ENCODE data around the gene C1orf174.

C1orf174 gene

GRCh38 chr1:3869751-3870301 is 30.2 kb downstream of the C1orf174 start:
- DNase-seq (ENCODE audit: low spot score): no peak

GRCh38 chr1:3868464-3869006 is 31.5 kb downstream of the C1orf174 start:
- DNase-seq (ENCODE audit: low spot score): no peak

GRCh38 chr1:3865606-3866160 is 34.4 kb downstream of the C1orf174 start:
- DNase-seq (ENCODE audit: low spot score): no peak

- DNase-seq (ENCODE audit: low spot score): no peak
Observed at GRCh38 chr1:3864884-3865283, 35.2 kb downstream of the C1orf174 start.

- DNase-seq (ENCODE audit: low spot score): no peak
Observed at GRCh38 chr1:3863231-3863935, 36.7 kb downstream of the C1orf174 start.

GRCh38 chr1:3858231-3858981 is 41.7 kb downstream of the C1orf174 start:
- DNase-seq (ENCODE audit: low spot score): no peak

GRCh38 chr1:3857791-3858129 is 42.3 kb downstream of the C1orf174 start:
- DNase-seq (ENCODE audit: low spot score): no peak

- DNase-seq (ENCODE audit: low spot score): peak; percentile 94
Observed at GRCh38 chr1:3856923-3857790, 42.9 kb downstream of the C1orf174 start, which contains the start of the genes CEP104 and DFFB. TSS of gene CEP104 (minus strand) at chr1:3857211. CDS start at chr1:3852407, 4,804 bp downstream. TSS of gene DFFB (plus strand) at chr1:3857476. CDS start at chr1:3857604, 128 bp downstream.

- no peak for DNase-seq (ENCODE audit: low spot score)
Observed at GRCh38 chr1:3852711-3853485, 47.2 kb downstream of the C1orf174 start.

GRCh38 chr1:3852091-3852490 is 48.0 kb downstream of the C1orf174 start:
- DNase-seq (ENCODE audit: low spot score): no peak

- no peak for DNase-seq (ENCODE audit: low spot score)
Observed at GRCh38 chr1:3851292-3851691, 48.8 kb downstream of the C1orf174 start.

GRCh38 chr1:3850857-3851256 is 49.2 kb downstream of the C1orf174 start:
- no peak for DNase-seq (ENCODE audit: low spot score)

- no peak for DNase-seq (ENCODE audit: low spot score)
Observed at GRCh38 chr1:3847081-3847480, 53.0 kb downstream of the C1orf174 start.

- no peak for DNase-seq (ENCODE audit: low spot score)
Observed at GRCh38 chr1:3846541-3846940, 53.5 kb downstream of the C1orf174 start.

- DNase-seq (ENCODE audit: low spot score): no peak
Observed at GRCh38 chr1:3842912-3843311, 57.2 kb downstream of the C1orf174 start.

- DNase-seq (ENCODE audit: low spot score): no peak
Observed at GRCh38 chr1:3841491-3841890, 58.6 kb downstream of the C1orf174 start.

Data from left forelimb (tissue), 1 donor.